Mesothelial cell of epicardium (in vitro differentiated cells): ENCODE results near the gene ZNF516. TPM values are rescaled to one million over a fixed set of nuclear protein-coding genes. Genes with fewer than 3 reads are reported as not detected.
A peak's percentile ranks its signal among the peaks of the same experiment; 100 is the strongest.

Experiments
- DNase-seq, 2 experiments: peaks; one replicate each; pipeline ENCODE4 v3.0.0; 2021; ENCODE audit warnings: low spot score in 2 of 2; ENCODE audit not compliant: unreplicated experiment in 2 of 2
- H3K27ac Mint-ChIP-seq: 2 replicates; pipeline ENCODE4 v1.8.0; 2021; ENCODE audit warnings: mixed read lengths
- H3K27me3 Mint-ChIP-seq: 2 replicates; pipeline ENCODE4 v1.8.0; 2021; ENCODE audit warnings: low read depth, mixed read lengths
- H3K36me3 Mint-ChIP-seq: 2 replicates; pipeline ENCODE4 v1.8.0; 2021; ENCODE audit warnings: mixed read lengths
- H3K4me1 Mint-ChIP-seq: 2 replicates; pipeline ENCODE4 v1.8.0; 2021; ENCODE audit warnings: mixed read lengths
- H3K4me3 Mint-ChIP-seq: 2 replicates; pipeline ENCODE4 v1.8.0; 2021; ENCODE audit warnings: mild to moderate bottlenecking, moderate library complexity, mixed read lengths
- H3K9me3 Mint-ChIP-seq: 2 replicates; pipeline ENCODE4 v1.8.0; 2021; ENCODE audit warnings: mixed read lengths
- total RNA-seq: library from RNA; stranded (reverse); gene quantifications from 3 replicates; pipeline ENCODE4 v1.2.1, GENCODE V29; 2021
- TF ChIP-seq, protein P1 (sequence below): fragments of 200-600 bp; sonication (generic); IDR thresholded peaks from one replicate; pipeline ENCODE4 v1.5.0; 2021; ENCODE audit warnings: antibody characterized with exemption; ENCODE audit not compliant: unreplicated experiment

Gene ZNF516
- total RNA-seq, 1 donor from 2014 or later: 92.1 TPM

DNA sequence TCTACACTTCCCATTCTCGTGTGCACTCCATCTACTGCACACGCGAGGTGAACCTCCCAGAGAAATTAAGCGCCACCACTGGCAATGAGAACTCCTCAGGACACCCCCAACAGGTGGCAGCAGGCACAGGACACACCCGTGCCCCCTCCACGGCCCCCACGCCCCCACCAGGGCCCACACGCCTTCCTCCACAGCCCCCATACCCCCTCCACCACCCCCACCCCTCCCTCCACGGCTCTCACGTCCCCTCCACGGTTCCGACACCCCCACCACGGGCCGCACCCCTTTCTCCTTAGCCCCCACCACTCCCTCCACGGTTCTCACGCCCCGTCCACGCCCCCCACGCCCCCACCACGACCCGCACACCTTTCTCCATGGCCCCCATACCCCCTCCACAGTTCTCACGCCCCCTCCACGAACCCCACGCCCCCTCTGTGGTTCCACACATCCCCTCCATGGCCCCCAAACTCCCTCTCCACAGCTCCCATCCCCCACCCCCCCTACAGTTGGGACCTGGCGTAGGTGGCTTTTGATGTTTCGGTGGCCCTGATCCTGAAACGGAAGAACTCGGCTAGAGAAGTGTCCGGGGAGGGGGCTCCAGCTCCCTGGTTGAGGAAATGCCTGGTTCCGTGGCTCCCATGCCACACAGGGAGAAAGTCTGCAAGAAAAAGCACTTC lies 110.8 kb downstream of the ZNF516 start:
- Mint-ChIP-seq H3K27ac (no peak overlapping the region), H3K4me3 (no peak overlapping the region), H3K27me3 (no peaks in the 10 kb centered on the region), H3K9me3 (peaks cover 5% of the 10 kb centered on the region), H3K36me3 (peaks cover 22% of the 10 kb centered on the region), H3K4me1 (peaks cover 16% of the 10 kb centered on the region)
- TF ChIP-seq, protein P1, sequence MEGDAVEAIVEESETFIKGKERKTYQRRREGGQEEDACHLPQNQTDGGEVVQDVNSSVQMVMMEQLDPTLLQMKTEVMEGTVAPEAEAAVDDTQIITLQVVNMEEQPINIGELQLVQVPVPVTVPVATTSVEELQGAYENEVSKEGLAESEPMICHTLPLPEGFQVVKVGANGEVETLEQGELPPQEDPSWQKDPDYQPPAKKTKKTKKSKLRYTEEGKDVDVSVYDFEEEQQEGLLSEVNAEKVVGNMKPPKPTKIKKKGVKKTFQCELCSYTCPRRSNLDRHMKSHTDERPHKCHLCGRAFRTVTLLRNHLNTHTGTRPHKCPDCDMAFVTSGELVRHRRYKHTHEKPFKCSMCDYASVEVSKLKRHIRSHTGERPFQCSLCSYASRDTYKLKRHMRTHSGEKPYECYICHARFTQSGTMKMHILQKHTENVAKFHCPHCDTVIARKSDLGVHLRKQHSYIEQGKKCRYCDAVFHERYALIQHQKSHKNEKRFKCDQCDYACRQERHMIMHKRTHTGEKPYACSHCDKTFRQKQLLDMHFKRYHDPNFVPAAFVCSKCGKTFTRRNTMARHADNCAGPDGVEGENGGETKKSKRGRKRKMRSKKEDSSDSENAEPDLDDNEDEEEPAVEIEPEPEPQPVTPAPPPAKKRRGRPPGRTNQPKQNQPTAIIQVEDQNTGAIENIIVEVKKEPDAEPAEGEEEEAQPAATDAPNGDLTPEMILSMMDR: no peak
- no peak for DNase-seq

DNA sequence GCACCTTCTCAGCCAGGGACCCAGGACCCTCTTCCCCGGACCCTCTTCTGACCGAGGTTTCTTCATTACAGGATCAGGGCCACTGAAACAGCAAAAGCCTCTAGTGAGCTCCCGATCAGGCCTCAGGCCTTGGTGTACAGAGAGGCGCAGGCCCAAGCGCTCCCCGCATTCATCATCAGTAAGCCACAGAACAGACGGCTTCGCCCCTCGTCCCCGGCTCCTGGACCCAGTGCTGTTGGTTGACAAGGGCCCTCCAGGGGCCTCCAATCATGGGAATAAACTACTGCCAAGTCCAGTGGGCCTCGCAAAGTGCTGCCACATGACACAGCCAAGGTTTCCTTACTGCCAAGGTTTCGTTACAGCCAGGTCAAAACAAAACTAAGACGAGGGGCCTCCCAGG lies 111.4 kb downstream of the ZNF516 start:
- Mint-ChIP-seq H3K27ac (no peak overlapping the region), H3K9me3 (peaks cover 3% of the 10 kb centered on the region), H3K36me3 (peaks cover 18% of the 10 kb centered on the region), H3K4me3 (no peak overlapping the region), H3K27me3 (no peaks in the 10 kb centered on the region), H3K4me1 (peaks cover 14% of the 10 kb centered on the region)
- DNase-seq: no peak
- TF ChIP-seq, protein P1: no peak

DNA sequence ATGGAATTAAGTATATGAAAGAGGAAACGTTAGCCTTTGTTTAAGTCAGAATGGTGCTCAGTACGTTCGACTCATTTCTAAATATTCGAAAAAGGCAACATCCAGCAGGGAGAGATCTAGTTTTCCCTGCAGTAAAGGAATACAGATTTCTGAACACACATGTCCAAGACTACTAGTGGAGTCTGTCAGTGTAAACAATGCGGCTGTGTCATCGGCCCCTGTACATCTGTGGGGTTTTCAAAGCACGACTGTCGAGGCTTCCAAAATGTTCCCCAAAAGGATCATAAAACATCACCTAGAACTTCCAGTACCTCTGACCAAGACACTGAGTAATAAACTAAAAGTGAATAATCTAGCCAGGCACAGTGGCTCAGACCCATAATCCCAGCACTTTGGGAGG lies 112.8 kb downstream of the ZNF516 start:
- TF ChIP-seq, protein P1: no peak
- Mint-ChIP-seq H3K27ac (peak overlapping the region; percentile 21), H3K36me3 (peaks cover 15% of the 10 kb centered on the region), H3K27me3 (no peaks in the 10 kb centered on the region), H3K4me1 (peaks cover 14% of the 10 kb centered on the region), H3K4me3 (no peak overlapping the region), H3K9me3 (no peaks in the 10 kb centered on the region)
- DNase-seq: no peak

DNA sequence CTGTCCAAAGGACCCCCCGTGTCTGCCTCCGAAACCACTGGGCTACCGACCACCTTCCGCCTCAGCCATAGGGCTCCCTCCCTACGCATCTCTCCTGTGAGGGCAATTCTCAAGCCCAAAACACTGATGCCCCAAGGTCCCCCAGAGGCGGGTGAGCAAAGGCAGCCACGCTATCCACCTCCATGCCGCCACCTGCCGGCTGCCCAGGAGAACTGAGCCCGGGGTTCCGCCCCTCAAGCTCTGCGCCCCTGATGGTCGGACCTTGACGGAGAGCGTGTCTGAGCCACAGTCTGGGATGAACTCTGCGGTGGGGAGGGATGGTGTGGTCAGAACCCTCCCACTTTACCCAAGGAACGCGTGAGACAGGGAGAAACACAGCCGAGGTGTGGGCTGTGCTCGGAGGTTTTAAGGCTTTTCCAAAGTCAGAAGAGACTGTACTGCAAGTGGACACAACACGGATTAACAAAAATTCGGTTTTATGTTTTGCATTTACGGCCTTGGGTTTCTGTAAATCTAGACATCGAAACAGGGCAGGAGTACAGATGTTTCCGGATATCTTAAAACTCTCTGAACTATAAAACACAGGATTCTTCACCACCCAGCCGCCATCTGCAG lies 114.1 kb downstream of the ZNF516 start:
- H3K4me1 Mint-ChIP-seq: peaks cover 7% of the 10 kb centered on the region
- H3K36me3 Mint-ChIP-seq: peaks cover 24% of the 10 kb centered on the region
- no peak overlapping the region for H3K4me3 Mint-ChIP-seq
- TF ChIP-seq, protein P1: peak; percentile 68
- DNase-seq: peak in 1 of 2 experiments; percentile 55
- H3K27me3 Mint-ChIP-seq: no peaks in the 10 kb centered on the region
- peak overlapping the region; percentile 74 for H3K27ac Mint-ChIP-seq
- no peaks in the 10 kb centered on the region for H3K9me3 Mint-ChIP-seq

DNA sequence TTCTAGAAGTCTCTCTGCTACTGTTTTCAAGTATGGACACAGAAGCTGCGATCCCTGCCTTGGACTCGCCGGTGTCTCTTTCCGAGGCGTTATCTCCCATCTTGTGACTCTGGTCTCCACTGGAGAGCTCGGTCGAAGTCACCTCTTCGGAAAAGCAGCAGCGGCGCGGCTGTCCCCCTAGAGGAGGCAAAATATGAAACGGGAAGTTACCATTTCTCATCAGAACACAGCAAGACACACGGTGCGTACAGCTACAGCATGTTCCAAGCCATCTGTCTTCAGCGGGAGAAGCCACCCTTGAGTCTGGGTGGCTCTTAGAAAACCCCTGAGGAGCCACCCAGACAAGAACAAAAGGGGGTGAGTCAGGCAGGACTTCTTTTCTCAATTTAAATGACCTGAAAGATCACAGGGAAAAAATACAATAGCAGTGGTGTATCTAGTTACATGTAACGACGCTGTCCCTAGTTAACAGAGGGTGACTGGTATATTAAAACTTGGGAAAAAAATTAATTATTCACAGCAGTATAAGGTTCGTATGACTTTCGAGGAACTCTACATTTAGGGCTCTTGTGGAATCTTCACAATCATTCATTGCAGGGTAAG lies 114.8 kb downstream of the ZNF516 start:
- TF ChIP-seq, protein P1: no peak
- H3K9me3 Mint-ChIP-seq: no peaks in the 10 kb centered on the region
- H3K27me3 Mint-ChIP-seq: no peaks in the 10 kb centered on the region
- H3K27ac Mint-ChIP-seq: no peak overlapping the region
- DNase-seq: no peak
- peaks cover 25% of the 10 kb centered on the region for H3K36me3 Mint-ChIP-seq
- peaks cover 6% of the 10 kb centered on the region for H3K4me1 Mint-ChIP-seq
- H3K4me3 Mint-ChIP-seq: no peak overlapping the region
